ENCODE measurements around the gene PFN3. TPM values are rescaled to one million over a fixed set of nuclear protein-coding genes. Genes with fewer than 3 reads are reported as not detected.

Gene PFN3
- total and polyA plus RNA-seq, 2 of the 13 experiments (the other 11 are each of a cell fraction or from before 2014, with no cell fraction given): not detected

DNA sequence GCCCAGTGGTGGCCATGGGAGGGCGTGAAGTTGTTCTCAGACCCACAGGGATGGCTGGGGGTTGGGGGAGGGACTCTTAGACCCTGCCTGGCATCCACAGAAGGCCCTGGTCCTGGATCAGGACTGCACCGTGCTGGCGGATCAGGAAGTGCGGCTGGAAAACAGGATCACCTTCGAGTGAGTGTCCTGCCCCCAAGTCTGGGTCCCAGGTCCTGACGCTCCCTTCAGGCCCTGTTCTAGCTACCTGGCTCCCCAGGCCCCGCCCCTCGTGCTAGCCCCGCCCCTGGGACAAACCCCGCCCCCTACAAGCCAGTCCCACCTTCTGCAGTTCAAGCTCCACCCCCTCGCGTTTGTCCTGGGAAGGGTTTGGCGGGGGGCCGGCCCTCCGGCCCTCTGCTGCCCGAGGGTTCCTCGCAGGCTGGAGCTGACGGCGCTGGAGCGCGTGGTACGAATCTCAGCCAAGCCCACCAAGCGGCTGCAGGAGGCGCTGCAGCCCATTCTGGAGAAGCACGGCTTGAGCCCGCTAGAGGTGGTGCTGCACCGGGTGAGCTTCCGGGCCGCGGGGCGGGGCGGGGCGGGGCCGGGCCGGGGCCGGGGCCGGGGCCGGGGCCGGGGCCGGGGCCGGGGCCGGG is 29.9 kb downstream of the PFN3 start (continued):
- TF ChIP-seq, protein P1, sequence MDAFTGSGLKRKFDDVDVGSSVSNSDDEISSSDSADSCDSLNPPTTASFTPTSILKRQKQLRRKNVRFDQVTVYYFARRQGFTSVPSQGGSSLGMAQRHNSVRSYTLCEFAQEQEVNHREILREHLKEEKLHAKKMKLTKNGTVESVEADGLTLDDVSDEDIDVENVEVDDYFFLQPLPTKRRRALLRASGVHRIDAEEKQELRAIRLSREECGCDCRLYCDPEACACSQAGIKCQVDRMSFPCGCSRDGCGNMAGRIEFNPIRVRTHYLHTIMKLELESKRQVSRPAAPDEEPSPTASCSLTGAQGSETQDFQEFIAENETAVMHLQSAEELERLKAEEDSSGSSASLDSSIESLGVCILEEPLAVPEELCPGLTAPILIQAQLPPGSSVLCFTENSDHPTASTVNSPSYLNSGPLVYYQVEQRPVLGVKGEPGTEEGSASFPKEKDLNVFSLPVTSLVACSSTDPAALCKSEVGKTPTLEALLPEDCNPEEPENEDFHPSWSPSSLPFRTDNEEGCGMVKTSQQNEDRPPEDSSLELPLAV (CRISPR knock-in tag; conservative IDR thresholded peaks at IDR 0.05; ENCODE audit: low read depth): no peak
- TF ChIP-seq WIZ (CRISPR knock-in tag; IDR thresholded peaks at IDR 0.05) (no peak), TP53 (CRISPR knock-in tag; conservative IDR thresholded peaks at IDR 0.05) (no peak), POLR2AphosphoS5 (IDR thresholded peaks at IDR 0.05; ENCODE audit: low read depth, low read length) (peak; percentile 10), ZNF724P (CRISPR knock-in tag; IDR thresholded peaks at IDR 0.05; ENCODE audit: borderline replicate concordance) (0 out of 2 replicates have a peak, but pooled peaks have one; percentile 62), KLF9 (CRISPR knock-in tag; IDR thresholded peaks at IDR 0.05; ENCODE audit: low read depth) (no peak), HCFC1 (IDR thresholded peaks at IDR 0.05; ENCODE audit: low read depth, low read length) (no peak), BCL6 (CRISPR knock-in tag; IDR thresholded peaks at IDR 0.05) (peak; percentile 50; the same call in 1 of the 2 replicates), ZNF382 (CRISPR knock-in tag; IDR thresholded peaks at IDR 0.05; ENCODE audit: borderline replicate concordance) (no peak), MEF2D (CRISPR knock-in tag; IDR thresholded peaks at IDR 0.05) (no peak), ZNF629 (CRISPR knock-in tag; conservative IDR thresholded peaks at IDR 0.05) (0 out of 2 replicates have a peak, but pooled peaks have one; percentile 6), SRY (CRISPR knock-in tag; IDR thresholded peaks at IDR 0.05) (no peak), ZNF335 (CRISPR knock-in tag; IDR thresholded peaks at IDR 0.05) (no peak), RBFOX2 (IDR thresholded peaks at IDR 0.05; ENCODE audit: low read depth, low read length) (peak; percentile 57), ZMYM2 (CRISPR knock-in tag; IDR thresholded peaks at IDR 0.05) (no peak), ZNF331 (CRISPR knock-in tag; IDR thresholded peaks at IDR 0.05) (peak; percentile 79; the same call in 1 of the 2 replicates), ZNF446 (CRISPR knock-in tag; IDR thresholded peaks at IDR 0.05) (no peak)
- TF ChIP-seq, protein P2, sequence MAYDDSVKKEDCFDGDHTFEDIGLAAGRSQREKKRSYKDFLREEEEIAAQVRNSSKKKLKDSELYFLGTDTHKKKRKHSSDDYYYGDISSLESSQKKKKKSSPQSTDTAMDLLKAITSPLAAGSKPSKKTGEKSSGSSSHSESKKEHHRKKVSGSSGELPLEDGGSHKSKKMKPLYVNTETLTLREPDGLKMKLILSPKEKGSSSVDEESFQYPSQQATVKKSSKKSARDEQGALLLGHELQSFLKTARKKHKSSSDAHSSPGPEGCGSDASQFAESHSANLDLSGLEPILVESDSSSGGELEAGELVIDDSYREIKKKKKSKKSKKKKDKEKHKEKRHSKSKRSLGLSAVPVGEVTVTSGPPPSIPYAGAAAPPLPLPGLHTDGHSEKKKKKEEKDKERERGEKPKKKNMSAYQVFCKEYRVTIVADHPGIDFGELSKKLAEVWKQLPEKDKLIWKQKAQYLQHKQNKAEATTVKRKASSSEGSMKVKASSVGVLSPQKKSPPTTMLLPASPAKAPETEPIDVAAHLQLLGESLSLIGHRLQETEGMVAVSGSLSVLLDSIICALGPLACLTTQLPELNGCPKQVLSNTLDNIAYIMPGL (CRISPR knock-in tag; IDR thresholded peaks at IDR 0.05; ENCODE audit: borderline replicate concordance in 1 of 2, low read depth in 1 of 2): peak; percentile 73 to 88; a peak in 3 of 4 replicates
- TF ChIP-seq, protein P3, sequence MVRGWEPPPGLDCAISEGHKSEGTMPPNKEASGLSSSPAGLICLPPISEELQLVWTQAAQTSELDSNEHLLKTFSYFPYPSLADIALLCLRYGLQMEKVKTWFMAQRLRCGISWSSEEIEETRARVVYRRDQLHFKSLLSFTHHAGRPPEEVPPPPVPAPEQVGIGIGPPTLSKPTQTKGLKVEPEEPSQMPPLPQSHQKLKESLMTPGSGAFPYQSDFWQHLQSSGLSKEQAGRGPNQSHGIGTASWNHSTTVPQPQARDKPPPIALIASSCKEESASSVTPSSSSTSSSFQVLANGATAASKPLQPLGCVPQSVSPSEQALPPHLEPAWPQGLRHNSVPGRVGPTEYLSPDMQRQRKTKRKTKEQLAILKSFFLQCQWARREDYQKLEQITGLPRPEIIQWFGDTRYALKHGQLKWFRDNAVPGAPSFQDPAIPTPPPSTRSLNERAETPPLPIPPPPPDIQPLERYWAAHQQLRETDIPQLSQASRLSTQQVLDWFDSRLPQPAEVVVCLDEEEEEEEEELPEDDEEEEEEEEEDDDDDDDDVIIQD (CRISPR knock-in tag; IDR thresholded peaks at IDR 0.05; ENCODE audit: low read depth): no peak
- TF ChIP-seq, protein P4, sequence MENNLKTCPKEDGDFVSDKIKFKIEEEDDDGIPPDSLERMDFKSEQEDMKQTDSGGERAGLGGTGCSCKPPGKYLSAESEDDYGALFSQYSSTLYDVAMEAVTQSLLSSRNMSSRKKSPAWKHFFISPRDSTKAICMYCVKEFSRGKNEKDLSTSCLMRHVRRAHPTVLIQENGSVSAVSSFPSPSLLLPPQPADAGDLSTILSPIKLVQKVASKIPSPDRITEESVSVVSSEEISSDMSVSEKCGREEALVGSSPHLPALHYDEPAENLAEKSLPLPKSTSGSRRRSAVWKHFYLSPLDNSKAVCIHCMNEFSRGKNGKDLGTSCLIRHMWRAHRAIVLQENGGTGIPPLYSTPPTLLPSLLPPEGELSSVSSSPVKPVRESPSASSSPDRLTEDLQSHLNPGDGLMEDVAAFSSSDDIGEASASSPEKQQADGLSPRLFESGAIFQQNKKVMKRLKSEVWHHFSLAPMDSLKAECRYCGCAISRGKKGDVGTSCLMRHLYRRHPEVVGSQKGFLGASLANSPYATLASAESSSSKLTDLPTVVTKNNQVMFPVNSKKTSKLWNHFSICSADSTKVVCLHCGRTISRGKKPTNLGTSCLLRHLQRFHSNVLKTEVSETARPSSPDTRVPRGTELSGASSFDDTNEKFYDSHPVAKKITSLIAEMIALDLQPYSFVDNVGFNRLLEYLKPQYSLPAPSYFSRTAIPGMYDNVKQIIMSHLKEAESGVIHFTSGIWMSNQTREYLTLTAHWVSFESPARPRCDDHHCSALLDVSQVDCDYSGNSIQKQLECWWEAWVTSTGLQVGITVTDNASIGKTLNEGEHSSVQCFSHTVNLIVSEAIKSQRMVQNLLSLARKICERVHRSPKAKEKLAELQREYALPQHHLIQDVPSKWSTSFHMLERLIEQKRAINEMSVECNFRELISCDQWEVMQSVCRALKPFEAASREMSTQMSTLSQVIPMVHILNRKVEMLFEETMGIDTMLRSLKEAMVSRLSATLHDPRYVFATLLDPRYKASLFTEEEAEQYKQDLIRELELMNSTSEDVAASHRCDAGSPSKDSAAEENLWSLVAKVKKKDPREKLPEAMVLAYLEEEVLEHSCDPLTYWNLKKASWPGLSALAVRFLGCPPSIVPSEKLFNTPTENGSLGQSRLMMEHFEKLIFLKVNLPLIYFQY (CRISPR knock-in tag; IDR thresholded peaks at IDR 0.05; ENCODE audit: borderline replicate concordance): peak; percentile 91

Measured in HepG2 (cell line).